ENCODE data around the gene ZNF560.
"Not testable (repeated sequence)": the region's sequence is repeated elsewhere in the genome, so short reads cannot be mapped to it uniquely, and the experiment has no call there.

The ZNF560 gene

DNA sequence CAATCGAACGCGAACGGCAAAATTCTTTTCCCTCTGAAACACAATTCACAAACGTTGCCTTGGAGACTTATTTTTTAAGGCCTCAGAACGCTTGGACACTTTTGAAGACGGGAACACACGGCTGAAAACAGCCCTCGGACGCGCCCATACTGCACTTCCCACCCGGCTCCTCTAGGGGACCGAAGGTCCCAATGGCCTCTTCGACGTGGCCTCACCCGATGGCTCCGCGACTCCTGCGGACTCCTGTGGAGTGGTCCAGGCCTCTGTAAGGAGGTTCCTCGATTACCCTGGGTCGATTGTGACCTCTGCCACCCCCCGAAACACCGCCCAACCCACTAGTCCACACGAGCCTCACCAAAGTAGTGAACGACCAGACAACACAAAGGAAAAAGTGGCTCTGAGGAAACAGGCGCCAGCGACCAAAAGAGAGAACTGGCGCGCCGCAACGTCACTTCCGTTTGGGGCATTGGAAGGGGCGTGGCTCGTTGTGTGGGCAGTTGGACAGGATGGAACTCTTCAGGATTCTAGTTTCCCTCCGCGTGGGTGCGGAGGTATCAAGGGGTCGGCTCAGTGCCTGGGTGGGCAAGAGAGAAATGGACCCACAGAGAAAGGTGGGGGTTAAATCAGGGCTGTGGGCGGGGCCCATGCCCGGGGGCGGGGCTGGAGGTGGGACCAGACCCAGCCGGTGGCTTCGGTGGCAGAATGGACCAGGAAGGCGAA, at the start of gene ZNF560:
TSS of gene ZNF560 (minus strand) at position 434 of the 720 bp plus-strand sequence. CDS start 23,303 bp downstream, outside the sequence.
- peak in 1 of 56 donors; percentile 0 for DNase-seq

GRCh38 chr19:9547870-9548269, 49.5 kb upstream of the ZNF560 start:
- DNase-seq, result no peak

GRCh38 chr19:9541281-9541680, 42.9 kb upstream of the ZNF560 start:
- DNase-seq, result not testable (repeated sequence)

- DNase-seq, result not testable (repeated sequence)
Measured at GRCh38 chr19:9539921-9540320, 41.5 kb upstream of the ZNF560 start.

- DNase-seq, result not testable (repeated sequence)
Measured at GRCh38 chr19:9539201-9539600, 40.8 kb upstream of the ZNF560 start.

GRCh38 chr19:9538183-9539058, 40.0 kb upstream of the ZNF560 start, which contains the start of gene ZNF426:
ZNF426 (minus strand) TSS chr19:9538645; CDS start chr19:9536232, 2,413 bp downstream.
- peak in 55 of 56 donors; percentile 26 to 91 (median 75) for DNase-seq

DNA sequence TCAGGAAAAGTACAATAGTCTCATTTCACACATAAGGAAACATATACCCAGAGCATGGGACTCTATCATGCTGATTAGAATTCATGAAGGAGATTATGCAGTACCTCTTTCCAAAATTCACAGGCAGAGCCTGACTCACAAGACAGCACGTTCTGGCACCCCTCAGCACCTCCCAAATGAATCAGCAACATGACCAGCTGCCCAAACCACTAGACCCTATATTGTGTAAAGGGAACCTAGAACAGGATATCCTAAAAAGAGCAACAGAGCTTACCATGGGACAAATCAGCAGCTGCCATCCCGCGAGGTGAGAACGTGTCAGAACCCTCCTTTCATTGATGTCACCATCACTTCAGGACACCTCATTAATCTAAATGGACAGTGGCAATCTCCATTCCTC, 37.5 kb upstream of the ZNF560 start:
- no peak for DNase-seq

- no peak for DNase-seq
Measured at GRCh38 chr19:9531933-9532332, 33.5 kb upstream of the ZNF560 start.

GRCh38 chr19:9528757-9529336, 30.4 kb upstream of the ZNF560 start:
- no peak for DNase-seq

- no peak for DNase-seq
Measured at GRCh38 chr19:9523885-9524474, 25.6 kb upstream of the ZNF560 start.

GRCh38 chr19:9507285-9507684, 8.9 kb upstream of the ZNF560 start:
- DNase-seq, result no peak

DNA sequence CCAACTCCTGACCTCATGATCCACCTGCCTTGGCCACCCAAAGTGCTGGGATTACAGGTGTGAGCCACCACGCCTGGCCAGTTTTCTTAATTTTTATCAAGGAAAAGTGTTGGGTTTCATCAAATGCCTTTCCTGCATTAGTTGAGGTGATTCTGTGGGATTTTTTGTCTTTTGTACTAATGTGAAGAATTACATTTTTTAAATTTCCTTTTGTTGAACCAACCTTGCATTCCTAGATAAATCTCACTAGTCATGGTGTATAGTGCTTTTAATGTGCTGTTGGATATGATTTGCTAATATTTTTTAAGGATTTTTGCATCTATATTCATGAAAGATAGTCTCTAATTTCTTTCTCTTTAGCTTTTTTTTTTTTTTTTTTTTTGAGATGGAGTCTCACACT, 2.4 kb upstream of the ZNF560 start:
- no peak for DNase-seq

GRCh38 chr19:9494096-9494495, 4.3 kb downstream of the ZNF560 start:
- no peak for DNase-seq

DNA sequence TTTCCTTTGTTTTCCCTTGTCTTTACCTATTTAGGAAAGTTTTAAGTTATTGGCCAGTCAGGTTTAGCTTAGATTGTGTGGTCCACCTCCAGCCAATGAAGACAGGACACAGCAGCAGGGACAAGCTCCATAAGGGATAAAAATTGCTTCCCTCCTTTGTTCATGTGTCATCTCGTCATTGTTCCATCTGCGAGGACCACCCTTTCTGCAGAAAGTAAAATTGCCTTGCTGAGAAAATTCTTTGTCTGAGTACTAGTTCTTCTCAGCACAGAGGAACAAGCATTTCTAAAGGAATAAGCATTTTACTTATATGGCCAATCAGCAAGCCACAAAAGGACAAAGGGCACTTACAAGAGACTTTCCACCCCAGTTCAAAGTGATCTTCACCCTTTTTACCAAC, 11.4 kb downstream of the ZNF560 start:
- no peak for DNase-seq

GRCh38 chr19:9485140-9485539, 13.3 kb downstream of the ZNF560 start:
- DNase-seq, result no peak

- DNase-seq, result no peak
Measured at GRCh38 chr19:9474975-9475374, 23.4 kb downstream of the ZNF560 start.

- no peak for DNase-seq
Measured at GRCh38 chr19:9467161-9467560, 31.3 kb downstream of the ZNF560 start.

DNA sequence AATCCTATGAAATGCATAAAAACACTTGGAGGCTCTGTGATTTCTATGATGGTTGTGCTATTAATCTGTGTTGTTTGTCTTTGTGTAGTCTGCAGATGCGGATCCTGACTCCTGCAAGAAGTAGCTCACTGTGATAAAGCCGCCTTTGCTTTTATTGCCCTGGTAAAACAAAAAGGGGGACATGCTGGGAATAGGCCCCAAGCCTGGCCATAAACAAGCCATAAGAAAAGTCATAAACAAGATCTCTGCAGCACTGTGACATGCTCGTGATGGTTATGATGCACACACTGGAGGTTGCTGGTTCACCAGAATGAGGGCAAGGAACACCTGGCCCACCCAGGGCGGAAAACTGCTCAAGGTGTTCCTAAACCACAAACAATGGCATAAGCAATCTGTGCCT, 36.5 kb downstream of the ZNF560 start:
- no peak for DNase-seq

DNA sequence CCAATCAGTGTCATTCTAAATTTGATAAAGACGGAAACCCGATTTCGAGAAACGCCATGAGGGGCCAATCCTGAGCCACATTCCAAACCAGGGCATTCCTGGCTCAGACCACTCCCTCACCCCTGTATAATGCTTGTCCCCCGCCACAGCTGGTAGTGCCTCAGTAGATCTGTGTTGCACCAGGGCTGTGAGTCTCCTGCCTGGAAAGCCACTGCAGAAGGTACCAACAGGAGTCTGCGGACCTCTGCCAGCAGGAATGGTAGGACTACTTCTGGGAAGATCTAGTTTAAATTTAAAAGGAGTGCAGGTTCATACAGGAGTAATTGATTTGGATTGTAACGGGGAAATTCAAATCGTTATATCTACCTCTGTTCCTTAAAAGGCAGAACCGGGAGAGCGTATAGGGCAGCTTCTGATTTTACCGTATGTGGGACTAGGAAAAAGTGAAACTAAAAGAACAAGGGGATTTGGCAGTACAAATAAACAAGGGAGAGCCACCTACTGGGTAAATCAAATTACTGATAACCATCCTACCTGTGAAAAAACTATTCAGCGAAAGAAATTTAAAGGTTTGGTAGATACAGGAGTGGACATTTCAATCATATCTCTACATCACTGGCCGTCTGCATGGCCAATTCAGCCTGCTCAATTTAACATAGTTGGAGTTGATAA, 42.3 kb downstream of the ZNF560 start:
- DNase-seq, result no peak

- no peak for DNase-seq
Measured at GRCh38 chr19:9453953-9454352, 44.5 kb downstream of the ZNF560 start.

- no peak for DNase-seq
Measured at GRCh38 chr19:9445037-9445436, 53.4 kb downstream of the ZNF560 start.
